GM18951 (cell line): ENCODE measurements around the gene IGFBP3.

Source experiments
- POLR2A ChIP-seq: IDR thresholded peaks from 4 replicates; pipeline ENCODE4 v1.6.1; 2011; ENCODE audit warnings: mild to moderate bottlenecking; ENCODE audit not compliant: insufficient read length, insufficient read depth; ENCODE audit errors: extremely low read depth
- in situ Hi-C: fragments of 300-500 bp; cut with MboI; formaldehyde crosslinking; loops from one replicate; pipeline ENCODE4 v1.12.0; 2022; ENCODE audit warnings: low sequenced_read_pairs, mixed read lengths, inconsistent platforms; ENCODE audit not compliant: unreplicated experiment

Gene IGFBP3

DNA sequence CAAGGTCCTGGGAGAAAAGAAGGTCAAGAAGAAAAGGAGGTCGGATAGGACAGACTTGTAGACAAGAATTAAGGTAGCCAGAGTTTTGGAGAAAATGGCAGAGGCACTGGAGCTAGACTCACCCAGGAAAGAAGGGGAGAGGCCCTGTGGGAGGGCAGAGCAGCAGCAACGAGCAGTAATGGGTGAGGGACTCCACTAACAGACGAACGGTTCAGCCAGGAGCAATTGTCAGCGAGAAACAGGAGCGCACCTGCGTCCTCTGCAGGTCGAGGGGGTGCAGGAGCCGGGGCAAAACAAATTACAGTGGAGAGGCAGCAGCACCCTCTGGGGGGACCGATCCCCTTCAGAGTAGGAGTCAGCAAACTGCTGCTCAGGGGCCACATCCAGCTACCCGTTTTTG, 18.5 kb upstream of the IGFBP3 start:
- in situ Hi-C loops = no loop called here

DNA sequence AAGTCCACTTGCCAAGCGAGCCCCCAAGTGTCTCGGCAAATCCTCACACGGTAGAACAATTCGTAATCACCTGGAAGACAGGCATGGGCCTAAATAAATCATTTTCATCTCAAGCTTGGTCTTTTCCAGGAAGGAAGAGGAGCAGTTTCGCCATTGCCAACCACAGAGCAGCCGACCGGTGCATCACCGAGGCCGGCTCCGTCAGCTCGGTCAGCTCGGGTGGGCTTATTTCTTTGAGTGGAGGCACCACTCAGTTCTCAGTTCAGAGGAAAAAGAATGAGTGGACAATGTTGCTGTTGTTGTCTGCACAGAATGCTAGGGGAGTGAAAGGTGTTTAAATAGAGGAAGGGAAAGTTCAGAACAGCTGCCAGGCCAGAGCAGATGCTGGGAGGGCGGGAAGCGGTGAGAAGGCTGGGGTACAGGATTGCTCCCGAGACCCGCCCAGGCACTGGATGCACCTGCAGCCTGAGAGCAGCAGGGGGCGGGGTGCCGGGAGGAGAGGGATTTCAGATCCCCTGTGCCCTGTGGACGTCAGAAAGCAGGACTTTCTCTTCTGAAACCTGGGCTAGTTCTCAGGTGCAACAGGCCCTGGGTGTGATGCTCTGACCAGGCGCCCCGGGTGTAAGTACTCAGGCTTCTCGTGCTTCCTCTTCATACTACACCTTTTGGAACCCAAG, 17.7 kb upstream of the IGFBP3 start:
- in situ Hi-C loops = no loop called here
- no peak for TF ChIP-seq POLR2A

More for the DNA sequence above, 18.5 kb upstream of the IGFBP3 start:
- TF ChIP-seq POLR2A = no peak

DNA sequence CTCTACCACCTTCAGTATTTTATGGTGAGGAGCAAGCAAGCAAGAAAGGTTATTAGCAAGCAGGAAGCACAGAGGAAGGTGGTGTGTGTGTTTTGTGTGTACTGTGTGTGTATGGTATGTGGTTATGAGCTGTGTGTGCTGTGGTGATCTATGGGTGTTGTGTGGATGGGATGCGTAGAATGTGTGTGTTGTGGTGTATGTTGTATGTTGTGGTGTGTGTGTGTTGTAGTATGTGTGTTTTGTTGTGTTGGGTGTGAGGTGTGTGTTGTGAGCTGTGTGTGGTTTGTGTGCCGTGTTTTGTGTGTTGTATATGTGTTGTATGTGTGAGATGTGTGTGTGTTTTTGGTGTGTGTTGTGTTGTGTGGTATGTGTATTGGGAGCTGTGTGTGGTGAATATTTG, 16.8 kb upstream of the IGFBP3 start:
- in situ Hi-C loops = no loop called here
- TF ChIP-seq POLR2A = no peak

DNA sequence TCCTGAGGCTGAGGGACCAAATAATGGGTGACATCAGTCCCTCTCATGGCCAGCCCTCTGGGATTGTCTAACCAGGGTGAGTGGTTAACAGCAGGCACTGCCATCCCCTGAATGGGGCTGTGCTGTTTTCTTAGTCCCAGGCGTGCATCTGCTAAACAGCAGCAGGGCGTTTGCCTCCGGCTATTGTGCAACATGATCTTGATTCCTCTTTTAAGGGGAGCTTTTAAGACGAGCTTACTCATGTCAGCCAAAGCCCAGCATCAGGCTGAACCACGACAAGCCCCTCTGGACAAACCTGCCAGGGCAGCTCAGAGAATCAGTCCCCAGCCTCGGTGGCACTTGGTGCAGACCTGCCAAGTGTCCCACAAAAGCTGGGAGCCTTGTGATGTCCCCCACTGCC, 16.2 kb upstream of the IGFBP3 start:
- in situ Hi-C loops = no loop called here
- no peak for TF ChIP-seq POLR2A

DNA sequence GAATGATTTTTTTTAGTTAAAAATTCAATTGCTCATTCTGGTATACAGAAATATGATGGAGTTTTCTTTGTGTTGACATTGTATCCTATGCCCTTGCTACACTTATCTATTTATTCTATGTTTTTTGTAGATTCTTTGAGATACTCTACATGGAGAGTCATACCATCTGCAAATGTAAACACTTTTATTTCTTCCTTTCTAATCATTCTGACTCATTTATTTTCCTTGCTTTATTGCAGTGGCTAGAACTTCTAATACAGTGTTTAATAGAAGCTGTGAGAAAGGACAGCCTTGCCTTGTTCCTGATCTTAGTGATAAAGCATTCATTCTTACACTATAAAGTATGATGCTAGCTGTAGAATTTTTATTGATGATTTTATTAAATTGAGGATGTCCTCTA, 9.9 kb upstream of the IGFBP3 start:
- no peak for TF ChIP-seq POLR2A
- in situ Hi-C loops = no loop called here

DNA sequence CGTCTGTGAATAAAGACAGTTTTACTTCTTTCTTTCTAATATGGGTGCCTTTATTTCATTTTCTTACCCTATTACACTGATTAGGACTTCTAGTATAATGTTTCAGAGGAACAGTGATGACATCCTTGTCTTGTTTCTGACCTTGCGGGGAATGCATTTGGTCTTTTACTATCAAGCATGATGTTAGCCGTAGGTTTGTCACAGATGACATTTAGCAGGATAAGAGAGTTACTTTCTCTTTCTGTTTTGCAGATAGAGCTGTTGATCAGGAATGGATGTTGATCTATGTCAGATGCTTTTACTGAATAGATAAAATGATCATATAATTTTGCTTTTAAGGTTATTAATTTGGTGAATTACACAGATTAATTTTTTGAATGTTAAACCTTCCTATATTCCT, 6.6 kb upstream of the IGFBP3 start:
- no peak for TF ChIP-seq POLR2A
- in situ Hi-C loops = loop anchor here (10.0 kb wide), 1 partner anchor 417 kb away; no protein-coding TSS in a partner anchor

DNA sequence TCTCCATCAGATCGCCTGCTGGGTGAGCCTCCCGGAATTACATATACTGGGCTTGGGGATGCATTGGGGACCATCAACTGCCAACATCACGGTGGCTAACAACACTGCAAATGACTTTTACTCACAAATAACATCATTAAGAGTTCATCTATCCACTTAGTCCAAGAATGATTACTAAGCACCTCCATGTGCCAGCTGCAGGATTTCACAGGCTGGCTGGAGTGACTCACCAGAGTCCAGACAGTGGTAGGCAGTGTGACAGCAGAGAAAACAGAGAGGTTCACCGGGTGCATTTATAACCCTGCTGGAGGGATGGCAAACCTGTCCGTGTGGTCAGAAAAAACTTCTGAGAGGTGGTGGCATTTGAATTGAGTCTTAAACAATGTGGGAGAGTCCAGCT, 3.2 kb upstream of the IGFBP3 start:
- in situ Hi-C loops = loop anchor here (10.0 to 25.0 kb wide), 3 partner anchors 421 to 1263 kb away; no protein-coding TSS in a partner anchor
- no peak for TF ChIP-seq POLR2A

DNA sequence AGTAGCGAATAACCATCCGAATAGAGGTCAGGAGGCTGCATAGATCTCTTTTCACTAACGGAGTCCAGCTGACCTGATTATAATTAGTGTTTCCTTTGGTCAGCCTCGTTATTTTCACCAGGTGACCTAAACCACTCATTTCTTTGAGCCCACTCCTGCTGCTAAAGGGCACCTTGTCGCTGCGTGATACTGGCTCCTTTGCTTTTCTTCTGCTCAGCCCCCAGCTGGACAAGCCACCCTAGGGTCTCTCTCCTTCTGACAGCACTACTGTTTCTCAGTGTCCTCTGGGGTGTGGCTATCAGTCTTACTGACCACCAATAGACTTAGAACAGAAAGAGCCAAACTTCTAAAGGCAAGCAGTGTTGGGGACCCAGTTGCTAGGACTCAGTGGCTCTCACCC, 2.7 kb upstream of the IGFBP3 start:
- in situ Hi-C loops = loop anchor here (10.0 to 25.0 kb wide), 3 partner anchors 421 to 1263 kb away; no protein-coding TSS in a partner anchor
- no peak for TF ChIP-seq POLR2A

DNA sequence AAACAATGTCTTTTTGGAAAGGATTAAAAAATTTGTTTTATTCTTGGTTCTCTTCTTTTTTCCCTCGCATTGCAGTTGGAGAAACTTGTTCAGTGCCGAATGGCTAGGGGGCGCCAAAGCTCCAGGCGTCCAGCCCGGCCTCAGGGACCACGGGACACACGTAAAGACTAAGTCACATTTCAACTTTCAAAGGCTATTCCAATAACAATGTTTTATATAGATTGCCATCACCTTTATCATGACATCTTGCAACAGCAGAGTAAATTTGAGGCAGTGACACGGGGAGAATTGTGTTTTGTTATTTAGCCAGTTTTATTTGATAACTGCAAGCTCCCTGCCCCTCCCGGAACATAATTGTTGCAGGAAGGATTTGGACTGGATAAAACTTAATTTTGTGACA, 2.2 kb upstream of the IGFBP3 start:
- no peak for TF ChIP-seq POLR2A
- in situ Hi-C loops = loop anchor here (10.0 to 25.0 kb wide), 3 partner anchors 422 to 1264 kb away; no protein-coding TSS in a partner anchor

DNA sequence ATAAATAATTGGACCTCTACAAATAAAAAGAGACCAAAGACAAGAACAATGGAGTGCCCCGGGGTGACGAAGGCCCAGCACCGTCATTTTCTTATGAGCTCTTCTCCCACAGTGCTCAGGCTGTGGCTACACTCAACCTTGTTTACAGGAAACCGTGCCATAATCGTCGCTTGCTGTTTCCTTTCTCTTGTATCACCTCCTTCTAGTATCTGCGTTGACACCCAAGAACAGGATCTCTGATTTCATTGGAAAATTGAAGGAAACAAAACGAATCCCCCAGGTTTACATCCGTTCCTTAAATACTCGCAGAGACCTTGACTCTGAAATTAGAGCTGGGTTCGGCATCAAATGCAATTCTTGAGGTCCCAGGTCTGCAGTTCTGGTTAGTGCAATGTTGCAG, 1.7 kb upstream of the IGFBP3 start:
- TF ChIP-seq POLR2A = no peak
- in situ Hi-C loops = loop anchor here (10.0 to 25.0 kb wide), 3 partner anchors 422 to 1264 kb away; no protein-coding TSS in a partner anchor

DNA sequence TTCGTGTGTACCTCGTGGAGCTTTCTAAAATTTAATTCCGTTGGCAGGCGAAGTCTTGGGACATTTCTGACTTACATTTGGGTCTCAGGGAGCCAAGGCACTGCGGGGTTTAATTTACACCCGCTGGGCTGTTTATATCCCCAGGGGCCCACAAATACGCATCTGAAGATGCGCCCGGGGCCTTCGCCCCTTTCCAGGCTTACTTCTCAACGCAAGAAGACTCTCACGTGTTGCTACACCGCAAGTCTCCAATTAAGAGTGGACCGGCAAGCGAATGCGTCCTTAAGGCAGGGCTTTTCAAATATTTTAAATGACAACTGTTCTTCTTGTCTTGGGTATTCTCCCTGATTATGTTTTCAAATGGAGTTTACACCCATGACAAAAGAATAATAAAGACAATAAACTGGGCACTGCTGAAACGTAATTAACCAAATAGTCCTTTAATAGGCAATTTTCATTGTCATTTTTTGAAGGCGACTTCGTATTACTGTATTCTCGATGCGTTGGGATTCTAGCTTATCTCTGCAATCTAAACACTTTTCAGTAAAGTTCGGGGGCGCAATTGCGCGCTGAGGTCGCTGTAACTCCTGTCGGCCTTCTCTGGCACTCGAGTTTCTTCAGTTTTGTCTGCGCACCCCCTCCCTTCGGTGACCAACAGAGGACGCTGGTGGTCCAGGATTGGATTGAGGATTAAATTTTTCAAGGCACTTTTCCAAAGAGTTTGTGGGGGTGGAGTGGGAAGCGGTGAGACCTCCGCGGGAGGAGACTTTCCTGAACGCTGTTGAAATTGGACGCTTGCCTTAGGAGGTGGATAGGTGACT, 837 bp upstream of the IGFBP3 start:
- TF ChIP-seq POLR2A = no peak
- in situ Hi-C loops = loop anchor here (10.0 to 25.0 kb wide), 3 partner anchors 423 to 1265 kb away; no protein-coding TSS in a partner anchor

DNA sequence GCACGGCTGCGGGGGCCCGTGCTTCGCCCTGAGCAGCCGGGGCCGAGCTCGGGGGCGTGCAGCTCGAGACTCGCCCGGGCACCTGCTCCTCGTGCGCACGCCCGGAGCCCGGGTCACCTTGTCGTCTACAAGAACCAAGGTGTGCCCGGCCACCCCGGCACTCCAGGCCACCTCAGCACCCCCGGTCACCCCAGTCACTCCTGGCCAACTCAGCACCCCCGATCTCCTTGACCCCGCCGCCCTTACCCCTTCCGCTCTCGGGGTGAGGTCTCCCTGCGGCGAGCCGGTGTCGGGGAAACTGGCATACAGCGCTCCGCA, 268 bp upstream of the IGFBP3 start:
- TF ChIP-seq POLR2A = no peak
- in situ Hi-C loops = loop anchor here (10.0 to 25.0 kb wide), 3 partner anchors 423 to 1266 kb away; no protein-coding TSS in a partner anchor

DNA sequence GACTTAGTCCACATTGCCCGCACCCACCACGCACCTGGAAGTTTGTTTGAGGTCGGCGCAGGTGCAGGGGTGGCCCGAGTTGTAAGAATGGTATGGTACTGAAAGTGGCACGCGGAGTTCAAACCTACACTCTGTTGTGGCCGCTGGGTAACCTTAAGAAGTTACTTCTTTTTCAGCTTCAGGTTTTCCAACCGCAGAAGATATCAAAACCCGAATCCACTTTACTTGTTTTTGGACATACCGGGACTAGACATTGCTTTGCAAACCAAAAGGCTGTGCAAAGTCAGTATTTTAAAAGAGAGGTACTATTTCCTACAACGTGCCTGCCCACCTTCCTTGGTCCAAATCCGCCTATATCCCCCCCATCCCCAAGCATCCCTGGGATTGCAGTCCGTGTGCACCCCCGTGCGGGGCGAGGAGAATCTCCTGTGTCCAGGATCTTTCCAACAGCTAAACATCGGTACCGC, 1.0 kb downstream of the IGFBP3 start:
- no peak for TF ChIP-seq POLR2A
- in situ Hi-C loops = loop anchor here (10.0 to 25.0 kb wide), 3 partner anchors 425 to 1267 kb away; no protein-coding TSS in a partner anchor
